ENCODE measurements around the gene ZNF662. TPM values are rescaled to one million over a fixed set of nuclear protein-coding genes. Genes with fewer than 3 reads are reported as not detected.

ZNF662 gene
- total and polyA plus RNA-seq, 2 experiments from 2014 or later = 0.07 TPM; not detected in 1

- no peak overlapping the region for H3K4me3 ChIP-seq
These were observed 9.0 kb downstream of the ZNF662 start for GRCh38 chr3:42914771-42915515.

GRCh38 chr3:42923606-42924005 lies 17.7 kb downstream of the ZNF662 start:
- no peak overlapping the region for H3K4me3 ChIP-seq
- no peaks in the 10 kb centered on the region for H3K79me2 ChIP-seq
- H3K27ac ChIP-seq = no peak overlapping the region
- DNase-seq (ENCODE audit: low spot score) = no peak
- H2AFZ ChIP-seq = no peak overlapping the region
- no peaks in the 10 kb centered on the region for H3K9me3 ChIP-seq (ENCODE audit: low read depth)
- TF ChIP-seq CTCF (IDR thresholded peaks at IDR 0.05; ENCODE audit: poor library complexity) (no peak), EZH2 (IDR thresholded peaks at IDR 0.05; ENCODE audit: borderline replicate concordance) (no peak), EZH2phosphoT487 (IDR thresholded peaks at IDR 0.05; ENCODE audit: low read depth, severe bottlenecking, unreplicated experiment) (no peak)
- no peaks in the 10 kb centered on the region for H3K9me2 ChIP-seq (replicated peaks; ENCODE audit: insufficient read depth)
- H4K20me1 ChIP-seq (ENCODE audit: insufficient read depth, poor library complexity, severe bottlenecking) = no peaks in the 10 kb centered on the region
- H3K27me3 ChIP-seq = no peaks in the 10 kb centered on the region
- H3K36me3 ChIP-seq (replicated peaks; ENCODE audit: insufficient read depth, low read depth) = no peaks in the 10 kb centered on the region
- WGBS (ENCODE audit: low lambda C conversion rate, missing lambda C conversion rate) = 87% methylated on average over 4 of the region's 4 CpGs
- H3K4me1 ChIP-seq (ENCODE audit: insufficient read depth) = no peaks in the 10 kb centered on the region
- no peak overlapping the region for H3K4me2 ChIP-seq

More at GRCh38 chr3:42914771-42915515, 9.0 kb downstream of the ZNF662 start:
- Histone ChIP-seq H3K9me2 (replicated peaks; ENCODE audit: insufficient read depth) (no peaks in the 10 kb centered on the region), H3K27me3 (no peaks in the 10 kb centered on the region), H3K9me3 (ENCODE audit: low read depth) (peaks cover 3% of the 10 kb centered on the region), H2AFZ (no peak overlapping the region), H4K20me1 (ENCODE audit: insufficient read depth, poor library complexity, severe bottlenecking) (no peaks in the 10 kb centered on the region), H3K79me2 (no peaks in the 10 kb centered on the region), H3K36me3 (replicated peaks; ENCODE audit: insufficient read depth, low read depth) (no peaks in the 10 kb centered on the region), H3K4me1 (ENCODE audit: insufficient read depth) (no peaks in the 10 kb centered on the region), H3K27ac (no peak overlapping the region), H3K4me2 (no peak overlapping the region)
- no peak for DNase-seq (ENCODE audit: low spot score)
- TF ChIP-seq EZH2phosphoT487 (IDR thresholded peaks at IDR 0.05; ENCODE audit: low read depth, severe bottlenecking, unreplicated experiment) (no peak), CTCF (IDR thresholded peaks at IDR 0.05; ENCODE audit: poor library complexity) (no peak), EZH2 (IDR thresholded peaks at IDR 0.05; ENCODE audit: borderline replicate concordance) (no peak)
- 83% methylated on average over 8 of the region's 8 CpGs for WGBS (ENCODE audit: low lambda C conversion rate, missing lambda C conversion rate)

- Histone ChIP-seq H3K79me2 (no peaks in the 10 kb centered on the region), H3K4me2 (no peak overlapping the region), H3K9me2 (replicated peaks; ENCODE audit: insufficient read depth) (no peaks in the 10 kb centered on the region), H3K36me3 (replicated peaks; ENCODE audit: insufficient read depth, low read depth) (no peaks in the 10 kb centered on the region), H3K4me1 (ENCODE audit: insufficient read depth) (no peaks in the 10 kb centered on the region), H3K9me3 (ENCODE audit: low read depth) (no peaks in the 10 kb centered on the region), H3K27me3 (no peaks in the 10 kb centered on the region), H3K27ac (no peak overlapping the region), H2AFZ (no peak overlapping the region), H4K20me1 (ENCODE audit: insufficient read depth, poor library complexity, severe bottlenecking) (no peaks in the 10 kb centered on the region), H3K4me3 (no peak overlapping the region)
- no peak for TF ChIP-seq EZH2phosphoT487 (IDR thresholded peaks at IDR 0.05; ENCODE audit: low read depth, severe bottlenecking, unreplicated experiment)
- no peak for TF ChIP-seq EZH2 (IDR thresholded peaks at IDR 0.05; ENCODE audit: borderline replicate concordance)
- TF ChIP-seq CTCF (IDR thresholded peaks at IDR 0.05; ENCODE audit: poor library complexity) = no peak
- no peak for DNase-seq (ENCODE audit: low spot score)
These were observed 20.4 kb downstream of the ZNF662 start for GRCh38 chr3:42926310-42926709.
